HepG2 (cell line): ENCODE data around the gene GBP2.
"Not testable (repeated sequence)": the region's sequence is repeated elsewhere in the genome, so short reads cannot be mapped to it uniquely, and the experiment has no call there.

ENCODE experiments used
- GLI4 ChIP-seq: sonication (generic); formaldehyde crosslinking; IDR thresholded peaks from 2 replicates; pipeline ENCODE4 v1.5.1; 2020; ENCODE audit warnings: missing genetic modification reagents, mild to moderate bottlenecking, moderate library complexity, borderline replicate concordance
- JUNB ChIP-seq: sonication (generic); formaldehyde crosslinking; IDR thresholded peaks from 2 replicates; pipeline ENCODE4 v1.8.0; 2022; ENCODE audit warnings: missing genetic modification reagents, mild to moderate bottlenecking, borderline replicate concordance
- MXI1 ChIP-seq: IDR thresholded peaks from 3 replicates; pipeline ENCODE4 v1.6.1; 2012; ENCODE audit warnings: low read depth, low read length, inconsistent platforms, borderline replicate concordance
- POLR2A ChIP-seq, 2 experiments: IDR thresholded peaks; 2 replicates each; pipeline ENCODE4 v1.6.1; 2011; ENCODE audit warnings: low read depth in 2 of 2, low read length in 2 of 2, mild to moderate bottlenecking in 1 of 2, moderate library complexity in 1 of 2; ENCODE audit not compliant: insufficient read depth in 1 of 2
- ZNF850 ChIP-seq: sonication (generic); formaldehyde crosslinking; conservative IDR thresholded peaks from 2 replicates; pipeline ENCODE4 v1.9.0; 2021; ENCODE audit warnings: mild to moderate bottlenecking, missing genetic modification reagents

GRCh38 chr1:89080068-89080467, 45.8 kb downstream of the GBP2 start:
- TF ChIP-seq GLI4 (CRISPR knock-in tag); POLR2A (IDR thresholded peaks at IDR 0.05; ENCODE audit: insufficient read depth in 1 of 2, low read depth in 2 of 2, low read length in 2 of 2); JUNB; ZNF850; MXI1: not testable (repeated sequence)
